IMR-90 (cell line): Measurements from ENCODE around the gene ANK3. TPM values are rescaled to one million over a fixed set of nuclear protein-coding genes. Genes with fewer than 3 reads are reported as not detected.

Source experiments
- ATAC-seq: fragments of 200-7000 bp; cut with Tn5 transposase; 2 replicates; pipeline ENCODE4 v1.9.1; 2020; ENCODE audit warnings: low read depth, mild to moderate bottlenecking, moderate library complexity
- BruUV-seq: library from RNA; stranded (reverse); fragments of 400-500 nt; replicated peaks from 2 replicates; lab custom pipeline; 2021; lab: Mats Ljungman, UMichigan
- CTCF ChIA-PET: fragments of 300-600 bp; formaldehyde crosslinking; extraction: SDS; loops from one replicate; lab custom pipeline; 2021; ENCODE audit warnings: antibody characterized with exemption; lab: Yijun Ruan, JAX
- POLR2A ChIA-PET: fragments of 300-600 bp; sonication (Branson Sonifier 250); formaldehyde crosslinking; loops from one replicate; lab custom pipeline; 2022; ENCODE audit warnings: antibody characterized with exemption; ENCODE audit not compliant: unreplicated experiment; lab: Charles Lee
- DNase-seq: peaks from one replicate; pipeline ENCODE4 v3.0.0; 2013
- H2AFZ ChIP-seq: replicated peaks from 2 replicates; pipeline ENCODE3; 2013; ENCODE audit warnings: low read length, mild to moderate bottlenecking; ENCODE audit not compliant: poor library complexity
- H2AK5ac ChIP-seq: 2 replicates; pipeline ENCODE4 v1.6.1; 2013; ENCODE audit warnings: low read depth, low read length, inconsistent platforms
- H2AK9ac ChIP-seq: replicated peaks from 2 replicates; pipeline ENCODE3; 2013; ENCODE audit warnings: mild to moderate bottlenecking, low read depth, low read length, moderate library complexity; ENCODE audit not compliant: poor library complexity
- H2BK120ac ChIP-seq: 2 replicates; pipeline ENCODE4 v1.6.1; 2013; ENCODE audit warnings: low read depth, low read length, inconsistent platforms
- H2BK15ac ChIP-seq: 3 replicates; pipeline ENCODE4 v1.6.1; 2013; ENCODE audit warnings: low read depth, low read length, inconsistent platforms
- H2BK20ac ChIP-seq: 2 replicates; pipeline ENCODE4 v1.6.1; 2013; ENCODE audit warnings: low read depth, mild to moderate bottlenecking, inconsistent platforms, low read length, moderate library complexity
- H2BK5ac ChIP-seq: 2 replicates; pipeline ENCODE4 v1.6.1; 2013; ENCODE audit warnings: mild to moderate bottlenecking, low read depth, low read length, inconsistent platforms; ENCODE audit not compliant: poor library complexity, severe bottlenecking
- H3K14ac ChIP-seq: replicated peaks from 2 replicates; pipeline ENCODE4 v1.6.1; 2013; ENCODE audit warnings: low read depth, low read length, inconsistent platforms
- H3K18ac ChIP-seq: 2 replicates; pipeline ENCODE4 v1.6.1; 2013; ENCODE audit warnings: low read depth, low read length, control low read depth
- H3K23ac ChIP-seq: 2 replicates; pipeline ENCODE4 v1.6.1; 2013; ENCODE audit warnings: low read depth, low read length, inconsistent platforms
- H3K27ac ChIP-seq: 2 replicates; pipeline ENCODE4 v1.5.1; 2013; ENCODE audit warnings: mild to moderate bottlenecking, control low read depth, low read length; ENCODE audit not compliant: insufficient read depth
- H3K27me3 ChIP-seq: 2 replicates; pipeline ENCODE4 v1.6.1; 2013; ENCODE audit warnings: low read length; ENCODE audit not compliant: control insufficient read depth, insufficient read depth
- H3K36me3 ChIP-seq: 2 replicates; pipeline ENCODE4 v1.6.1; 2013; ENCODE audit warnings: low read length, mixed read lengths; ENCODE audit not compliant: control insufficient read depth, insufficient read depth
- H3K4ac ChIP-seq: 2 replicates; pipeline ENCODE4 v1.6.1; 2013; ENCODE audit warnings: low read depth, low read length, inconsistent platforms
- H3K4me1 ChIP-seq: 2 replicates; pipeline ENCODE4 v1.6.1; 2013; ENCODE audit warnings: low read length, mixed read lengths; ENCODE audit not compliant: control insufficient read depth, insufficient read depth
- H3K4me2 ChIP-seq: 2 replicates; pipeline ENCODE4 v1.6.1; 2013; ENCODE audit warnings: low read depth, mild to moderate bottlenecking, control low read depth, low read length, moderate library complexity
- H3K4me3 ChIP-seq: 2 replicates; pipeline ENCODE4 v1.5.1; 2013; ENCODE audit warnings: low read depth, mild to moderate bottlenecking, control low read depth, low read length, moderate library complexity; ENCODE audit not compliant: insufficient read depth
- H3K56ac ChIP-seq: 2 replicates; pipeline ENCODE4 v1.6.1; 2013; ENCODE audit warnings: low read length, inconsistent platforms; ENCODE audit not compliant: insufficient read depth; ENCODE audit errors: extremely low read depth
- H3K79me1 ChIP-seq, 2 experiments: 2 replicates each; pipeline ENCODE4 v1.6.1; 2013; ENCODE audit warnings: low read length in 2 of 2, inconsistent platforms in 1 of 2, low read depth in 1 of 2
- H3K9ac ChIP-seq: 2 replicates; pipeline ENCODE4 v1.6.1; 2013; ENCODE audit warnings: low read depth, low read length, control low read depth
- H3K9me1 ChIP-seq: 2 replicates; pipeline ENCODE4 v1.6.1; 2013; ENCODE audit warnings: low read length, inconsistent platforms; ENCODE audit not compliant: insufficient read depth
- H3K9me3 ChIP-seq: 2 replicates; pipeline ENCODE4 v1.6.1; 2013; ENCODE audit warnings: low read length; ENCODE audit not compliant: control insufficient read depth, insufficient read depth
- H4K20me1 ChIP-seq: 2 replicates; pipeline ENCODE4 v1.6.1; 2013; ENCODE audit warnings: low read length, inconsistent platforms; ENCODE audit not compliant: insufficient read depth
- H4K5ac ChIP-seq: 2 replicates; pipeline ENCODE4 v1.6.1; 2013; ENCODE audit warnings: mild to moderate bottlenecking, low read depth, low read length, control low read depth
- H4K8ac ChIP-seq, 2 experiments: 2 replicates each; pipeline ENCODE4 v1.6.1; 2013; ENCODE audit warnings: low read depth in 2 of 2, low read length in 2 of 2, control low read depth in 1 of 2, inconsistent platforms in 1 of 2
- H4K91ac ChIP-seq: 2 replicates; pipeline ENCODE4 v1.6.1; 2013; ENCODE audit warnings: low read depth, low read length, inconsistent platforms; ENCODE audit not compliant: insufficient read depth
- BHLHE40 ChIP-seq: fragments of 150-350 bp; IDR thresholded peaks from 2 replicates; pipeline ENCODE4 v1.6.1; 2016; ENCODE audit warnings: mild to moderate bottlenecking, low read depth, low read length
- CEBPB ChIP-seq: IDR thresholded peaks from 2 replicates; pipeline ENCODE4 v1.6.1; 2012; ENCODE audit warnings: low read depth, low read length, improper control_type of control experiment
- FOS ChIP-seq: fragments of 150-350 bp; IDR thresholded peaks from 2 replicates; pipeline ENCODE4 v1.6.1; 2016; ENCODE audit warnings: low read depth, low read length
- MAZ ChIP-seq: IDR thresholded peaks from 2 replicates; pipeline ENCODE4 v1.6.1; 2012; ENCODE audit warnings: low read depth, mild to moderate bottlenecking, low read length, improper control_type of control experiment, moderate library complexity, borderline replicate concordance
- NFE2L2 ChIP-seq: fragments of 150-350 bp; IDR thresholded peaks from 2 replicates; pipeline ENCODE4 v1.6.1; 2016; ENCODE audit warnings: low read depth, mild to moderate bottlenecking, low read length
- WGBS, 2 experiments: methylation state at CpG; one replicate each; pipeline versions ENCODE4 v1.1.5 to v1.1.7; 2013; ENCODE audit warnings: missing lambda C conversion rate in 2 of 2; ENCODE audit not compliant: insufficient read length in 1 of 2; ENCODE audit errors: extremely low coverage in 2 of 2; 5-methylcytosine and 5-hydroxymethylcytosine counted together
- dilution Hi-C: fragments of 300-500 bp; cut with HindIII; formaldehyde crosslinking; loops from one replicate; pipeline ENCODE4 v1.14.3; 2018; ENCODE audit warnings: low sequenced_read_pairs; ENCODE audit not compliant: unreplicated experiment
- in situ Hi-C: fragments of 300-500 bp; cut with MboI; formaldehyde crosslinking; loops from 3 replicates; pipeline ENCODE4 v1.14.3; 2019; ENCODE audit warnings: low sequenced_read_pairs, inconsistent platforms, mixed read lengths
- intact Hi-C: fragments of 100-400 bp; cut with micrococcal nuclease; formaldehyde crosslinking; loops from 2 replicates; pipeline ENCODE4 v1.10.0; 2022
- polyA plus RNA-seq, 3 experiments: library from polyadenylated mRNA; depleted of rRNA; stranded (reverse); fragments of >200 nt; gene quantifications; 2 replicates each; pipeline ENCODE4 v1.2.3, GENCODE V29; 2012; ENCODE audit warnings: low replicate concordance in 1 of 3
- total RNA-seq: library from RNA; depleted of rRNA; stranded (reverse); fragments of >200 nt; gene quantifications from 2 replicates; pipeline ENCODE4 v1.2.3, GENCODE V29; 2012
- TF ChIP-seq, protein P1 (sequence below): conservative IDR thresholded peaks from 2 replicates; pipeline ENCODE4 v1.5.1; 2012; ENCODE audit warnings: mild to moderate bottlenecking, low read depth, low read length, improper control_type of control experiment

Gene ANK3
- total and polyA plus RNA-seq, 2 of the 4 experiments (the other 2 are of a cell fraction): 0.63 to 1.8 TPM

DNA sequence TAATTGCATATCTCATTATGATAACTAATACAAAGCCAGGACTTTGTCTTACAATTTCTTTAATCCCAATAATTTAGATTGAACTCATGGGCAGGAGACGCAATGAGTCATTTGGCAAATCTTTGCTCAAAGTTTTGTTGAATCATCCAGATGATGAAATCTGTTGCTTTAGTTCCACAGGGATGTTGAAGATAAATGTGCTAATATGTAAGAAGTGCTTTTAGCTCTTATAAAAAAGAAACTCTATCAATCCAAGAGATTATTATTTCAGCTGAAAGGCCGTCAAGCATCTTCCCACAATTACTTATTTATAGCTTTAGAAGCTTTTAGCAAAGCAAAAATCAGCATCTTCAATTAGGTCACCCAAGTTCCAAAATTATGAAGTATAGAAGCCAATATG lies 36.8 kb upstream of the ANK3 start:
- H3K9me3 ChIP-seq: no peaks in the 10 kb centered on the region
- POLR2A ChIA-PET: no interaction called here
- intact Hi-C loops: loop anchor here (5.0 kb wide), 2 partner anchors 44 to 144 kb away; no protein-coding TSS in a partner anchor
- no TSS peak for BruUV-seq
- no peaks in the 10 kb centered on the region for H3K79me1 ChIP-seq
- no peak overlapping the region for H2AK5ac ChIP-seq
- peak overlapping the region; percentile 21 for H2BK5ac ChIP-seq
- H3K4me1 ChIP-seq: peaks cover 16% of the 10 kb centered on the region
- ATAC-seq (peak; percentile 30), DNase-seq (peak; percentile 94)
- H2BK15ac ChIP-seq: peak overlapping the region; percentile 67; the same call in 1 of the 3 replicates
- CTCF ChIA-PET: interaction anchor here (2.3 kb wide), 1 partner anchor 217 kb away, joined by 7 read pairs; no protein-coding TSS in a partner anchor
- no peak overlapping the region for H3K23ac ChIP-seq
- no peak overlapping the region for H3K4me2 ChIP-seq
- peak overlapping the region; percentile 54; the same call in 1 of the 2 replicates for H3K4ac ChIP-seq
- no peaks in the 10 kb centered on the region for H3K27me3 ChIP-seq
- no peak overlapping the region for H3K56ac ChIP-seq
- H3K9me1 ChIP-seq: peaks cover 10% of the 10 kb centered on the region
- H3K4me3 ChIP-seq: no peak overlapping the region
- no peak overlapping the region for H2AFZ ChIP-seq
- WGBS, 2 experiments: no CpG with 5 or more reads among the region's 2 CpGs
- no peaks in the 10 kb centered on the region for H3K36me3 ChIP-seq
- H4K20me1 ChIP-seq: no peaks in the 10 kb centered on the region
- H4K8ac ChIP-seq: peak overlapping the region; percentile 13 to 25; a peak in 1 of 4 replicates
- H3K9ac ChIP-seq: no peak overlapping the region
- H4K91ac ChIP-seq: no peak overlapping the region
- in situ Hi-C loops: loop anchor here (25.0 kb wide), 1 partner anchor 789 kb away; no protein-coding TSS in a partner anchor
- dilution Hi-C loops: no loop called here
- H2AK9ac ChIP-seq: no peak overlapping the region
- H2BK20ac ChIP-seq: peak overlapping the region; percentile 79; the same call in 1 of the 2 replicates
- H4K5ac ChIP-seq: no peak overlapping the region
- no peak overlapping the region; the same call in 1 of the 2 replicates for H3K27ac ChIP-seq
- peak overlapping the region; percentile 11; the same call in 1 of the 2 replicates for H3K18ac ChIP-seq
- peak overlapping the region; percentile 53; the same call in 1 of the 2 replicates for H3K14ac ChIP-seq
- peak; percentile 94 for TF ChIP-seq FOS
- TF ChIP-seq, protein P1, sequence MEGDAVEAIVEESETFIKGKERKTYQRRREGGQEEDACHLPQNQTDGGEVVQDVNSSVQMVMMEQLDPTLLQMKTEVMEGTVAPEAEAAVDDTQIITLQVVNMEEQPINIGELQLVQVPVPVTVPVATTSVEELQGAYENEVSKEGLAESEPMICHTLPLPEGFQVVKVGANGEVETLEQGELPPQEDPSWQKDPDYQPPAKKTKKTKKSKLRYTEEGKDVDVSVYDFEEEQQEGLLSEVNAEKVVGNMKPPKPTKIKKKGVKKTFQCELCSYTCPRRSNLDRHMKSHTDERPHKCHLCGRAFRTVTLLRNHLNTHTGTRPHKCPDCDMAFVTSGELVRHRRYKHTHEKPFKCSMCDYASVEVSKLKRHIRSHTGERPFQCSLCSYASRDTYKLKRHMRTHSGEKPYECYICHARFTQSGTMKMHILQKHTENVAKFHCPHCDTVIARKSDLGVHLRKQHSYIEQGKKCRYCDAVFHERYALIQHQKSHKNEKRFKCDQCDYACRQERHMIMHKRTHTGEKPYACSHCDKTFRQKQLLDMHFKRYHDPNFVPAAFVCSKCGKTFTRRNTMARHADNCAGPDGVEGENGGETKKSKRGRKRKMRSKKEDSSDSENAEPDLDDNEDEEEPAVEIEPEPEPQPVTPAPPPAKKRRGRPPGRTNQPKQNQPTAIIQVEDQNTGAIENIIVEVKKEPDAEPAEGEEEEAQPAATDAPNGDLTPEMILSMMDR: no peak
- TF ChIP-seq BHLHE40: peak; percentile 57
- TF ChIP-seq NFE2L2: peak; percentile 59; the same call in 1 of the 2 replicates
- no peak for TF ChIP-seq MAZ
- TF ChIP-seq CEBPB: peak; percentile 97
- peak overlapping the region; percentile 76; the same call in 1 of the 2 replicates for H2BK120ac ChIP-seq
